A549 (cell line): ENCODE data around the gene SCRT2.

Source experiments
- CBX2 ChIP-seq: fragments of 200-600 bp; sonication (generic); IDR thresholded peaks from 2 replicates; pipeline ENCODE4 v1.6.1; 2016; ENCODE audit warnings: low read depth, mild to moderate bottlenecking, borderline replicate concordance
- EP300 ChIP-seq, 2 experiments: fragments of >200 bp; sonication (Bioruptor Twin); formaldehyde crosslinking; IDR thresholded peaks; 2 replicates in 1 of 2; 3 replicates in 1 of 2; pipeline ENCODE4 v1.6.1; 2016 to 2017
- HOXB5 ChIP-seq: fragments of 250-450 bp; sonication (Bioruptor Pico); IDR thresholded peaks from 2 replicates; pipeline ENCODE4 v1.5.0; 2020; ENCODE audit warnings: mild to moderate bottlenecking, moderate library complexity
- JUNB ChIP-seq: fragments of >200 bp; sonication (Bioruptor Twin); formaldehyde crosslinking; IDR thresholded peaks from 2 replicates; pipeline ENCODE4 v1.6.1; 2016
- MAFK ChIP-seq: fragments of 450-650 bp; IDR thresholded peaks from 2 replicates; pipeline ENCODE4 v1.6.1; 2014; ENCODE audit not compliant: partially characterized antibody
- MAZ ChIP-seq: fragments of 150-350 bp; IDR thresholded peaks from 2 replicates; pipeline ENCODE4 v1.6.1; 2014; ENCODE audit warnings: antibody characterized with exemption, low read depth, low read length, borderline replicate concordance
- MYC ChIP-seq: IDR thresholded peaks from 2 replicates; pipeline ENCODE4 v1.6.1; 2012; ENCODE audit warnings: mild to moderate bottlenecking, inconsistent platforms, low read length, improper control_type of control experiment, borderline replicate concordance
- POLR2A ChIP-seq: IDR thresholded peaks from 2 replicates; pipeline ENCODE4 v1.6.1; 2012; ENCODE audit warnings: mild to moderate bottlenecking, low read length
- RAD21 ChIP-seq, 2 experiments: fragments of >200 bp in 1 of 2; sonication (Bioruptor Twin) in 1 of 2; formaldehyde crosslinking in 1 of 2; IDR thresholded peaks in 1 of 2; conservative IDR thresholded peaks in 1 of 2; 2 replicates in 1 of 2; 3 replicates in 1 of 2; pipeline ENCODE4 v1.6.1; 2012 to 2018; ENCODE audit warnings: inconsistent platforms in 1 of 2
- TF ChIP-seq, protein P1 (sequence below): fragments of >200 bp; sonication (Bioruptor Twin); formaldehyde crosslinking; IDR thresholded peaks from 3 replicates; pipeline ENCODE4 v1.5.1; 2016
- TF ChIP-seq, protein P2 (sequence below): fragments of 200-600 bp; sonication (generic); IDR thresholded peaks from 2 replicates; pipeline ENCODE4 v1.6.1; 2016; ENCODE audit warnings: antibody characterized with exemption, mild to moderate bottlenecking, moderate library complexity
- TF ChIP-seq, protein P3 (sequence below): IDR thresholded peaks from 2 replicates; pipeline ENCODE4 v1.6.1; 2012
- TF ChIP-seq, protein P4 (sequence below): fragments of 450-650 bp; IDR thresholded peaks from 2 replicates; pipeline ENCODE4 v1.6.1; 2014; ENCODE audit warnings: antibody characterized with exemption

DNA sequence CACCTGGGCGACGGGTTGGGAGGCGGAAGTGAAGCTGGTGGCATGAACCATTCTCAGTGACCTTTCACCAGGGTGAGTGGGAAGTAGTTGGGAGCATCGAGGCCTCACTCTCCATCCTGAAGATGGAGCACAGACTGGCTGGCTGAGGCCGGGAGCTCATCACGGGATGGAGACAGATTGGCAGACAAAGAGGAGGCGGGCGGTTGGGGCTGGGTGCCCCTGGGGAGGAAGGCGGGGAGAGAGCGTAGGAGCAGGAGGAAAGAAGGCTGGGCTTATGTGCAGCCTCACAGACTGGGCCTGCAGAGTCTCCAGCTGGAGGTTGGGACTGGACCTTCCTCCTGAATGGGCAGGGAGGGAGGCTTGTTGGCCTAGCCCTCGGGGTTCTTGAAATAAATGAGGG is 44.2 kb upstream of the SCRT2 start:
- TF ChIP-seq, protein P1, sequence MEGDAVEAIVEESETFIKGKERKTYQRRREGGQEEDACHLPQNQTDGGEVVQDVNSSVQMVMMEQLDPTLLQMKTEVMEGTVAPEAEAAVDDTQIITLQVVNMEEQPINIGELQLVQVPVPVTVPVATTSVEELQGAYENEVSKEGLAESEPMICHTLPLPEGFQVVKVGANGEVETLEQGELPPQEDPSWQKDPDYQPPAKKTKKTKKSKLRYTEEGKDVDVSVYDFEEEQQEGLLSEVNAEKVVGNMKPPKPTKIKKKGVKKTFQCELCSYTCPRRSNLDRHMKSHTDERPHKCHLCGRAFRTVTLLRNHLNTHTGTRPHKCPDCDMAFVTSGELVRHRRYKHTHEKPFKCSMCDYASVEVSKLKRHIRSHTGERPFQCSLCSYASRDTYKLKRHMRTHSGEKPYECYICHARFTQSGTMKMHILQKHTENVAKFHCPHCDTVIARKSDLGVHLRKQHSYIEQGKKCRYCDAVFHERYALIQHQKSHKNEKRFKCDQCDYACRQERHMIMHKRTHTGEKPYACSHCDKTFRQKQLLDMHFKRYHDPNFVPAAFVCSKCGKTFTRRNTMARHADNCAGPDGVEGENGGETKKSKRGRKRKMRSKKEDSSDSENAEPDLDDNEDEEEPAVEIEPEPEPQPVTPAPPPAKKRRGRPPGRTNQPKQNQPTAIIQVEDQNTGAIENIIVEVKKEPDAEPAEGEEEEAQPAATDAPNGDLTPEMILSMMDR: no peak
- TF ChIP-seq, protein P2, sequence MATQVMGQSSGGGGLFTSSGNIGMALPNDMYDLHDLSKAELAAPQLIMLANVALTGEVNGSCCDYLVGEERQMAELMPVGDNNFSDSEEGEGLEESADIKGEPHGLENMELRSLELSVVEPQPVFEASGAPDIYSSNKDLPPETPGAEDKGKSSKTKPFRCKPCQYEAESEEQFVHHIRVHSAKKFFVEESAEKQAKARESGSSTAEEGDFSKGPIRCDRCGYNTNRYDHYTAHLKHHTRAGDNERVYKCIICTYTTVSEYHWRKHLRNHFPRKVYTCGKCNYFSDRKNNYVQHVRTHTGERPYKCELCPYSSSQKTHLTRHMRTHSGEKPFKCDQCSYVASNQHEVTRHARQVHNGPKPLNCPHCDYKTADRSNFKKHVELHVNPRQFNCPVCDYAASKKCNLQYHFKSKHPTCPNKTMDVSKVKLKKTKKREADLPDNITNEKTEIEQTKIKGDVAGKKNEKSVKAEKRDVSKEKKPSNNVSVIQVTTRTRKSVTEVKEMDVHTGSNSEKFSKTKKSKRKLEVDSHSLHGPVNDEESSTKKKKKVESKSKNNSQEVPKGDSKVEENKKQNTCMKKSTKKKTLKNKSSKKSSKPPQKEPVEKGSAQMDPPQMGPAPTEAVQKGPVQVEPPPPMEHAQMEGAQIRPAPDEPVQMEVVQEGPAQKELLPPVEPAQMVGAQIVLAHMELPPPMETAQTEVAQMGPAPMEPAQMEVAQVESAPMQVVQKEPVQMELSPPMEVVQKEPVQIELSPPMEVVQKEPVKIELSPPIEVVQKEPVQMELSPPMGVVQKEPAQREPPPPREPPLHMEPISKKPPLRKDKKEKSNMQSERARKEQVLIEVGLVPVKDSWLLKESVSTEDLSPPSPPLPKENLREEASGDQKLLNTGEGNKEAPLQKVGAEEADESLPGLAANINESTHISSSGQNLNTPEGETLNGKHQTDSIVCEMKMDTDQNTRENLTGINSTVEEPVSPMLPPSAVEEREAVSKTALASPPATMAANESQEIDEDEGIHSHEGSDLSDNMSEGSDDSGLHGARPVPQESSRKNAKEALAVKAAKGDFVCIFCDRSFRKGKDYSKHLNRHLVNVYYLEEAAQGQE: no peak
- TF ChIP-seq MAFK (no peak), POLR2A (no peak), JUNB (no peak), EP300 (IDR thresholded peaks at IDR 0.05) (no peak), CBX2 (no peak), MYC (no peak), MAZ (no peak), RAD21 (conservative IDR thresholded peaks at IDR 0.05 in 1 of 2, IDR thresholded peaks at IDR 0.05 in 1 of 2) (no peak), HOXB5 (no peak)
- TF ChIP-seq, protein P3, sequence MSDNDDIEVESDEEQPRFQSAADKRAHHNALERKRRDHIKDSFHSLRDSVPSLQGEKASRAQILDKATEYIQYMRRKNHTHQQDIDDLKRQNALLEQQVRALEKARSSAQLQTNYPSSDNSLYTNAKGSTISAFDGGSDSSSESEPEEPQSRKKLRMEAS: no peak
- TF ChIP-seq, protein P4, sequence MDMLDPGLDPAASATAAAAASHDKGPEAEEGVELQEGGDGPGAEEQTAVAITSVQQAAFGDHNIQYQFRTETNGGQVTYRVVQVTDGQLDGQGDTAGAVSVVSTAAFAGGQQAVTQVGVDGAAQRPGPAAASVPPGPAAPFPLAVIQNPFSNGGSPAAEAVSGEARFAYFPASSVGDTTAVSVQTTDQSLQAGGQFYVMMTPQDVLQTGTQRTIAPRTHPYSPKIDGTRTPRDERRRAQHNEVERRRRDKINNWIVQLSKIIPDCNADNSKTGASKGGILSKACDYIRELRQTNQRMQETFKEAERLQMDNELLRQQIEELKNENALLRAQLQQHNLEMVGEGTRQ: no peak
